Measurements from ENCODE around the gene RELA.
"Not testable (repeated sequence)": the region's sequence is repeated elsewhere in the genome, so short reads cannot be mapped to it uniquely, and the experiment has no call there.

The RELA gene

GRCh38 chr11:65662799-65663638 is at the start of gene RELA:
Gene RELA (minus strand): TSS chr11:65662916. CDS start chr11:65662832, 84 bp downstream.
- peak; percentile 8 for DNase-seq

GRCh38 chr11:65711785-65712632 is 49.3 kb upstream of the RELA start, which contains the start of gene KAT5:
Gene KAT5 (plus strand): TSS chr11:65712252. CDS start chr11:65712268, 16 bp downstream.
- peak; percentile 98 for DNase-seq

GRCh38 chr11:65710421-65710820 is 47.7 kb upstream of the RELA start:
- DNase-seq, result no peak

GRCh38 chr11:65709661-65710060 is 46.9 kb upstream of the RELA start:
- DNase-seq, result no peak

GRCh38 chr11:65708451-65708850 is 45.7 kb upstream of the RELA start:
- DNase-seq, result no peak

- not testable (repeated sequence) for DNase-seq
Observed at GRCh38 chr11:65707002-65707401, 44.3 kb upstream of the RELA start.

GRCh38 chr11:65706303-65706763 is 43.6 kb upstream of the RELA start:
- DNase-seq, result not testable (repeated sequence)

GRCh38 chr11:65703846-65704245 is 41.1 kb upstream of the RELA start:
- DNase-seq, result no peak

GRCh38 chr11:65701686-65702085 is 39.0 kb upstream of the RELA start:
- DNase-seq, result no peak

- no peak for DNase-seq
Observed at GRCh38 chr11:65700399-65700798, 37.7 kb upstream of the RELA start.

- DNase-seq, result no peak
Observed at GRCh38 chr11:65699306-65699705, 36.6 kb upstream of the RELA start.

- DNase-seq, result no peak
Observed at GRCh38 chr11:65698205-65698604, 35.5 kb upstream of the RELA start.

GRCh38 chr11:65696802-65697552 is 34.3 kb upstream of the RELA start:
- no peak for DNase-seq

GRCh38 chr11:65695459-65696241 is 32.9 kb upstream of the RELA start:
- DNase-seq, result peak; percentile 19

GRCh38 chr11:65692367-65692766 is 29.7 kb upstream of the RELA start:
- DNase-seq, result no peak

GRCh38 chr11:65691847-65692246 is 29.1 kb upstream of the RELA start:
- not testable (repeated sequence) for DNase-seq

- no peak for DNase-seq
Observed at GRCh38 chr11:65685981-65686380, 23.3 kb upstream of the RELA start.

- DNase-seq, result not testable (repeated sequence)
Observed at GRCh38 chr11:65683480-65683879, 20.8 kb upstream of the RELA start.

GRCh38 chr11:65680192-65680743 is 17.6 kb upstream of the RELA start:
- no peak for DNase-seq

GRCh38 chr11:65672982-65673381 is 10.3 kb upstream of the RELA start:
- DNase-seq, result no peak

- no peak for DNase-seq
Observed at GRCh38 chr11:65672180-65672860, 9.6 kb upstream of the RELA start.
